Measurements from ENCODE around the gene PPP1R12A. TPM values are rescaled to one million over a fixed set of nuclear protein-coding genes. Genes with fewer than 3 reads are reported as not detected.

PPP1R12A gene
- total RNA-seq, 1 experiment from 2014 or later: 52.0 TPM

DNA sequence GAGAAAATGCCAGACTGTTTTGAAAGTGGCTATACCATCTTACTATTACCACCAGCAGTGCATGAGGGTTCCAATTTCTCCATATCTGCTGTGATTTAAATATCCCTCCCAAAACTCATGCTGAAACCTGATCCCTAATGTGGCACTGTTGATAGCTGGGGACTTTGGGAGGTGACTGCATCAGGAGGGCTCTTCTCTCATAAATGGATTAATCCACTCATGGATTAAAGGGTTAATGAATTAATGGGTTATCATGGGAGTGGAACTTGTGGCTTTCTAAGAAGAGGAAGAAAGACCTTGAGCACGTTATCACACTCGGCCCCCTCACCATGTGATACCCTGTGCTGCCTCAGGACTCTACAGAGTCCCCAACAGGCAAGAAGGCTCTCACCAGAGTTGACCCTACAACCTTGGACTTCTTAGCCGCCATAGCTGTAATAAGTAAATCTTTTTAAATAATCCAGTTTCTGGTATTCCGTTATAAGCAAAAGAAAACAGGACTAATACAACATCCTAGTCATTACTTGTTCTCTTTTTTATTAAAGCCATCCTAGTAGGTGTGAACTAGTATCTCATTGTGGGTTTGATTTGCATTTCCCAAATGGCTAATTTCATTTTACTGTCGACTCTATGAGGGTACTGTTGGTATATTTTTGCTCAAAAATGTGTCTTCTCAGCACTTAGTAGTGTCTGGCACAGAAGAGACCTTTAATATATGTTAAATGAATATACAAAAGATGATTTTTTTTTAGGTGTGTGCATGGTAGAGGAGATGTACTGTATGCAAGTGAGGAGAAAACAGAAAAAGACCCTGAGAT is 14.3 kb downstream of the PPP1R12A start (continued):
- TF ChIP-seq, protein P1, sequence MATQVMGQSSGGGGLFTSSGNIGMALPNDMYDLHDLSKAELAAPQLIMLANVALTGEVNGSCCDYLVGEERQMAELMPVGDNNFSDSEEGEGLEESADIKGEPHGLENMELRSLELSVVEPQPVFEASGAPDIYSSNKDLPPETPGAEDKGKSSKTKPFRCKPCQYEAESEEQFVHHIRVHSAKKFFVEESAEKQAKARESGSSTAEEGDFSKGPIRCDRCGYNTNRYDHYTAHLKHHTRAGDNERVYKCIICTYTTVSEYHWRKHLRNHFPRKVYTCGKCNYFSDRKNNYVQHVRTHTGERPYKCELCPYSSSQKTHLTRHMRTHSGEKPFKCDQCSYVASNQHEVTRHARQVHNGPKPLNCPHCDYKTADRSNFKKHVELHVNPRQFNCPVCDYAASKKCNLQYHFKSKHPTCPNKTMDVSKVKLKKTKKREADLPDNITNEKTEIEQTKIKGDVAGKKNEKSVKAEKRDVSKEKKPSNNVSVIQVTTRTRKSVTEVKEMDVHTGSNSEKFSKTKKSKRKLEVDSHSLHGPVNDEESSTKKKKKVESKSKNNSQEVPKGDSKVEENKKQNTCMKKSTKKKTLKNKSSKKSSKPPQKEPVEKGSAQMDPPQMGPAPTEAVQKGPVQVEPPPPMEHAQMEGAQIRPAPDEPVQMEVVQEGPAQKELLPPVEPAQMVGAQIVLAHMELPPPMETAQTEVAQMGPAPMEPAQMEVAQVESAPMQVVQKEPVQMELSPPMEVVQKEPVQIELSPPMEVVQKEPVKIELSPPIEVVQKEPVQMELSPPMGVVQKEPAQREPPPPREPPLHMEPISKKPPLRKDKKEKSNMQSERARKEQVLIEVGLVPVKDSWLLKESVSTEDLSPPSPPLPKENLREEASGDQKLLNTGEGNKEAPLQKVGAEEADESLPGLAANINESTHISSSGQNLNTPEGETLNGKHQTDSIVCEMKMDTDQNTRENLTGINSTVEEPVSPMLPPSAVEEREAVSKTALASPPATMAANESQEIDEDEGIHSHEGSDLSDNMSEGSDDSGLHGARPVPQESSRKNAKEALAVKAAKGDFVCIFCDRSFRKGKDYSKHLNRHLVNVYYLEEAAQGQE (IDR thresholded peaks at IDR 0.05; ENCODE audit: low read depth): no peak
- TF ChIP-seq, protein P2, sequence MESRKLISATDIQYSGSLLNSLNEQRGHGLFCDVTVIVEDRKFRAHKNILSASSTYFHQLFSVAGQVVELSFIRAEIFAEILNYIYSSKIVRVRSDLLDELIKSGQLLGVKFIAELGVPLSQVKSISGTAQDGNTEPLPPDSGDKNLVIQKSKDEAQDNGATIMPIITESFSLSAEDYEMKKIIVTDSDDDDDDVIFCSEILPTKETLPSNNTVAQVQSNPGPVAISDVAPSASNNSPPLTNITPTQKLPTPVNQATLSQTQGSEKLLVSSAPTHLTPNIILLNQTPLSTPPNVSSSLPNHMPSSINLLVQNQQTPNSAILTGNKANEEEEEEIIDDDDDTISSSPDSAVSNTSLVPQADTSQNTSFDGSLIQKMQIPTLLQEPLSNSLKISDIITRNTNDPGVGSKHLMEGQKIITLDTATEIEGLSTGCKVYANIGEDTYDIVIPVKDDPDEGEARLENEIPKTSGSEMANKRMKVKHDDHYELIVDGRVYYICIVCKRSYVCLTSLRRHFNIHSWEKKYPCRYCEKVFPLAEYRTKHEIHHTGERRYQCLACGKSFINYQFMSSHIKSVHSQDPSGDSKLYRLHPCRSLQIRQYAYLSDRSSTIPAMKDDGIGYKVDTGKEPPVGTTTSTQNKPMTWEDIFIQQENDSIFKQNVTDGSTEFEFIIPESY (IDR thresholded peaks at IDR 0.05; ENCODE audit: extremely low read depth, insufficient replicate concordance, low read length): no peak
- no peak for TF ChIP-seq EZH2phosphoT487 (IDR thresholded peaks at IDR 0.05; ENCODE audit: borderline replicate concordance)

DNA sequence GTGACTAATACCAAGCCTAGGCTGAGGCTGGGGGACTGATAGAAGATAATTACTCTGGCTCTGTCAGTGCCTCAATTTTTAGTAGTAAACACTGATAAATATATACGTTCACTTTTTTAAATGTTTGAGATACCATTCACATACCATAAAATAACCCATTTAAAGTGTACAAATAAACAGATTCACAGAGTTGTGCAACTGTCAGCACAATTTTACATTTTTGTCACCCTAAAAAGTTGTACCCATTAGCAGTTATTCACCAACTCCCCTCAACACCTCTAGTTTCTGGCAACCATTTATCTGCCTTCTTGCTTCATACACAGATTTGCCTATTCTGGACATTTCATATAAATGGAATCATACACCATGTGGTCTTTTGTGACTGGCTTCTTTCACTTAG is 15.1 kb downstream of the PPP1R12A start:
- H3K36me3 ChIP-seq (ENCODE audit: control insufficient read depth in 1 of 2, insufficient read depth in 2 of 2, low read length in 2 of 2): no peaks in the 10 kb centered on the region
- H4K20me1 ChIP-seq (ENCODE audit: insufficient read depth): peaks cover 6% of the 10 kb centered on the region; the same call in 1 of the 2 replicates
- BruUV-seq (replicated peaks): no TSS peak
- no peak overlapping the region for H3K4me3 ChIP-seq (replicated peaks in 1 of 2; ENCODE audit: low read depth in 1 of 2, low read length in 2 of 2)
- no peaks in the 10 kb centered on the region for H3K9me3 ChIP-seq (ENCODE audit: control insufficient read depth in 1 of 2, insufficient read depth in 1 of 2, low read depth in 1 of 2, low read length in 2 of 2)
- H3K4me2 ChIP-seq (ENCODE audit: low read length): no peak overlapping the region
- no peaks in the 10 kb centered on the region for H3K9me2 ChIP-seq (ENCODE audit: insufficient read depth)
- no peaks in the 10 kb centered on the region for H3K4me1 ChIP-seq (ENCODE audit: control insufficient read depth in 1 of 2, insufficient read depth in 2 of 2, low read length in 2 of 2)
- H2AFZ ChIP-seq (ENCODE audit: low read depth, low read length, poor library complexity, severe bottlenecking): no peak overlapping the region
- H3K9ac ChIP-seq (ENCODE audit: low read length): no peak overlapping the region
- ATAC-seq: no peak
- intact Hi-C loops (cut with micrococcal nuclease): no loop called here
- H3K27ac ChIP-seq (ENCODE audit: low read depth, low read length): no peak overlapping the region
- ChIA-PET RAD21 (ENCODE audit: low non-redundant PET in 1 of 2, low total read pairs in 2 of 2, uncharacterized antibody in 2 of 2, unreplicated experiment in 2 of 2) (no interaction called here), POLR2A (no interaction called here), CTCF (no interaction called here)
- H3K79me2 ChIP-seq (ENCODE audit: insufficient read depth, low read length): peaks cover 90% of the 10 kb centered on the region
- no peak for DNase-seq (ENCODE audit: low read depth, low spot score)
- no peaks in the 10 kb centered on the region for H3K27me3 ChIP-seq (ENCODE audit: insufficient read depth, low read length)
- TF ChIP-seq JUND (IDR thresholded peaks at IDR 0.05) (no peak), SRF (IDR thresholded peaks at IDR 0.05; ENCODE audit: low read depth) (no peak), ZFX (IDR thresholded peaks at IDR 0.05) (no peak), ELF1 (IDR thresholded peaks at IDR 0.05; ENCODE audit: borderline replicate concordance, low read depth) (no peak), RAD21 (IDR thresholded peaks at IDR 0.05; ENCODE audit: low read depth) (no peak), TCF7L2 (IDR thresholded peaks at IDR 0.05; ENCODE audit: borderline replicate concordance, extremely low read depth, insufficient read depth, insufficient read length) (no peak), CEBPB (IDR thresholded peaks at IDR 0.05; ENCODE audit: low read depth) (no peak)
- TF ChIP-seq, protein P1 (IDR thresholded peaks at IDR 0.05; ENCODE audit: low read depth): no peak
- TF ChIP-seq, protein P2 (IDR thresholded peaks at IDR 0.05; ENCODE audit: extremely low read depth, insufficient replicate concordance, low read length): no peak
- TF ChIP-seq, protein P3, sequence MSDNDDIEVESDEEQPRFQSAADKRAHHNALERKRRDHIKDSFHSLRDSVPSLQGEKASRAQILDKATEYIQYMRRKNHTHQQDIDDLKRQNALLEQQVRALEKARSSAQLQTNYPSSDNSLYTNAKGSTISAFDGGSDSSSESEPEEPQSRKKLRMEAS (IDR thresholded peaks at IDR 0.05): no peak
